ENCODE data around the gene THPO. TPM values are rescaled to one million over a fixed set of nuclear protein-coding genes. Genes with fewer than 3 reads are reported as not detected.

THPO gene
- total RNA-seq, 1 donor from 2014 or later = not detected

DNA sequence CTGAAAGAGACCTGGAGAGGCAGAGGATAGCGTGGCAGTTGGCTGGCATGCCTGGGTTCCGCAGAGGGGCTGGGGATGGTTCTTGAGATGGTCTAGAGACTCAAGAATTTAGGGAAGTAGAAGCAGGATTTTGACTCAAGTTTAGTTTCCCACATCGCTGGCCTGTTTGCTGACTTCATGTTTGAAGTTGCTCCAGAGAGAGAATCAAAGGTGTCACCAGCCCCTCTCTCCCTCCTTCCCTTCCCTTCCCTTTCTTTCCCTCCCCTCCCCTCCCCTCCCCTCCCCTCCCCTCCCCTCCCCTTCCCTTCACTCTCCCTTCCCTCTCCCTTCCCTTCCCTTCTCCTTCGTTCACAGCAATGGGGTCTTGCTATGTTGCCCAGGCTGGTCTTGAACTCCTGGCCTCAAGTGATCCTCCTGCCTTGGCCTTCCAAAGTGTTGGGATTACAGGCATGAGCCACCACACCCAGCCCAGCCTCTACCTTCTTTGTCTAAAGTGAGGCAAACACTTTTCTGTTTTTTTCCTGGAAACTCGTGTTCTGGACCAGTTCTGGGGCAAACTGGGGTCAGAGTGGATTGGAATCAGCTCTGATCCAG is 12.0 kb upstream of the THPO start:
- no peak overlapping the region for H3K27ac Mint-ChIP-seq
- no peak for DNase-seq
- intact Hi-C loops (cut with micrococcal nuclease) = no loop called here
- H3K27me3 Mint-ChIP-seq = peaks cover 16% of the 10 kb centered on the region
- no peaks in the 10 kb centered on the region for H3K36me3 Mint-ChIP-seq (ENCODE audit: low read depth)
- H3K4me3 Mint-ChIP-seq = no peak overlapping the region
- H3K9me3 Mint-ChIP-seq = no peaks in the 10 kb centered on the region
- no peaks in the 10 kb centered on the region for H3K4me1 Mint-ChIP-seq

DNA sequence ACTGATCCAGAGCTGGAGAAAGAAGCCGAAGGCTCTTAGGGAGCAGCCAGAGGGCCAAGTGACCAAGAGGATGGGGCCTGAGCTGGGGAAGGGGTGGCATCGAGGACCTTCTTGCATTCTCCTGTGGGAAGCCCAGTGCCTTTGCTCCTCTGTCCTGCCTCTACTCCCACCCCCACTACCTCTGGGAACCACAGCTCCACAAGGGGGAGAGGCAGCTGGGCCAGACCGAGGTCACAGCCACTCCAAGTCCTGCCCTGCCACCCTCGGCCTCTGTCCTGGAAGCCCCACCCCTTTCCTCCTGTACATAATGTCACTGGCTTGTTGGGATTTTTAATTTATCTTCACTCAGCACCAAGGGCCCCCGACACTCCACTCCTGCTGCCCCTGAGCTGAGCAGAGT is 11.4 kb upstream of the THPO start:
- intact Hi-C loops (cut with micrococcal nuclease) = no loop called here
- Mint-ChIP-seq H3K4me1 (no peaks in the 10 kb centered on the region), H3K4me3 (no peak overlapping the region), H3K36me3 (ENCODE audit: low read depth) (no peaks in the 10 kb centered on the region), H3K9me3 (no peaks in the 10 kb centered on the region), H3K27me3 (peaks cover 16% of the 10 kb centered on the region), H3K27ac (no peak overlapping the region)
- DNase-seq = no peak

DNA sequence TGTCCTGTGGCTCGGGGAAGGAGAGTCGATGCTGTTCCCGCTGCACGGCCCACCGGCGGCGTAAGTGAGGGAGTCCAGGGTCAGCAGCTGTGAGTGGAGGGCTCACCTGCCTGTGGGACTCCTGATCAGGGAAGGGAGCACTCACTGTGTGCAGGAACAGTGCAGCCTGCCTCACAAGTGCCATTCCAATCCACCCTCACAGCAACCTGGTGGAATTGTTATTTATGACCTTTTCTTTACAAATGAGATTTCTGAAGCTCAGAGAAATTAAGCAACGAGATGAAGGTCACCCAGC is 10.9 kb upstream of the THPO start:
- Mint-ChIP-seq H3K27ac (no peak overlapping the region), H3K36me3 (ENCODE audit: low read depth) (no peaks in the 10 kb centered on the region), H3K9me3 (no peaks in the 10 kb centered on the region), H3K4me1 (no peaks in the 10 kb centered on the region), H3K27me3 (peaks cover 21% of the 10 kb centered on the region), H3K4me3 (no peak overlapping the region)
- no peak for DNase-seq
- intact Hi-C loops (cut with micrococcal nuclease) = no loop called here

DNA sequence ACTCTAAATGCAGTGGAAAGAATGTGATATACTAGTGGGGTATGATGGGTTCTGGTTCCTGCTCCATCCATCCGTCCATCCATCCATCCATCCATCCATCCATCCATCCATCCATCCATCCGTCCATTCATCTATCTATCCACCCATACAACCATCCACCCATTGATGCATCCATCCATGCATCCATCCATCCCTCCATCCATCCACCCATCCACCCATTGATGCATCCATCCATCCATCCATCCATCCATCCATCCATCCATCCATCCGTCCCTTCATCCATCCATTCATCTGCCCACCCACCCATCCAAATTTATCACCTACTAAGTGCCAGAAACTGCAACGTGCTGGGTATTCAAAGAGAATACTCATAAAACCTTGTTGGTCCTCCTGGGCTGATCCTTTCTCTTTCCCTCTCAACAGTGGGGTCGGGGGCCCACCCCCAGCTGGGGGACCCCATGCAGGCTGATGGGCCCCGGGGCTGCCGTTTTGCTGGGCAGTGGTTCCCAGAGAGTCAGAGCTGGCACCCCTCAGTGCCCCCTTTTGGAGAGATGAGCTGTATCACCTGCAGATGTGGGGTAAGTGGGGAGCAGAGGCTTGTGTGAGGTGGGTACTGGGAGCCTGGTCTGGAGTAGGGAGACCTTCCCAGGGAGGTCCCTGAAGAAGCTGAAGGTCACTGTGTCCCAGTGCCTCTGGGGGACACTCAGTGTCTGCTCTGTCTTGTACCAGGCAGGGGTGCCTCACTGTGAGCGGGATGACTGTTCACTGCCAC is 10.3 kb upstream of the THPO start:
- H3K27me3 Mint-ChIP-seq = peaks cover 22% of the 10 kb centered on the region
- H3K9me3 Mint-ChIP-seq = no peaks in the 10 kb centered on the region
- H3K4me3 Mint-ChIP-seq = no peak overlapping the region
- no peaks in the 10 kb centered on the region for H3K4me1 Mint-ChIP-seq
- no peak for DNase-seq
- no peak overlapping the region for H3K27ac Mint-ChIP-seq
- H3K36me3 Mint-ChIP-seq (ENCODE audit: low read depth) = no peaks in the 10 kb centered on the region
- intact Hi-C loops (cut with micrococcal nuclease) = no loop called here

DNA sequence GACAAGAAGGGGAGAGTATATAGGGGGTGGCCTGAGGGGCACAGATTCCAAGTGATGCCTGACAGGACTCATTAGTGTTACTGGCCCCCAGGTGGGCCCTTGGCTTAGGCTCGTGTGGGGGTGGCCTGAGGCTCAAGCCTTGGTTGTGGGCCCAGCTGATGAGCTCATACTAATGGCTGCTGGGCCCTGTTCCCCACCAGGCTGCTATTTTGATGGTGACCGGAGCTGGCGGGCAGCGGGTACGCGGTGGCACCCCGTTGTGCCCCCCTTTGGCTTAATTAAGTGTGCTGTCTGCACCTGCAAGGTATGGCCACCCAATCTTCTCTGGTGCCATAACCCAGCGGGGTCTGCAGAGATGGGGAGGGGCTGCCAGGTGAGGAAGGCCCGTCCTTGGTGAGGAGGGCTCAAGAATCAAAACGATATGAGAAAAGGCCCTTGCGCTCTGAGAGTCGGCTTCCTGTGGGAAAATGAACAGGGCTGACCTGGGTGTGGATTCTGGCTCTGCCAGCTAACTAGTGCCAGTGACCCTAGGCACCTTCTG is 9.2 kb upstream of the THPO start:
- Mint-ChIP-seq H3K27ac (no peak overlapping the region), H3K4me3 (no peak overlapping the region)
- intact Hi-C loops (cut with micrococcal nuclease) = no loop called here

DNA sequence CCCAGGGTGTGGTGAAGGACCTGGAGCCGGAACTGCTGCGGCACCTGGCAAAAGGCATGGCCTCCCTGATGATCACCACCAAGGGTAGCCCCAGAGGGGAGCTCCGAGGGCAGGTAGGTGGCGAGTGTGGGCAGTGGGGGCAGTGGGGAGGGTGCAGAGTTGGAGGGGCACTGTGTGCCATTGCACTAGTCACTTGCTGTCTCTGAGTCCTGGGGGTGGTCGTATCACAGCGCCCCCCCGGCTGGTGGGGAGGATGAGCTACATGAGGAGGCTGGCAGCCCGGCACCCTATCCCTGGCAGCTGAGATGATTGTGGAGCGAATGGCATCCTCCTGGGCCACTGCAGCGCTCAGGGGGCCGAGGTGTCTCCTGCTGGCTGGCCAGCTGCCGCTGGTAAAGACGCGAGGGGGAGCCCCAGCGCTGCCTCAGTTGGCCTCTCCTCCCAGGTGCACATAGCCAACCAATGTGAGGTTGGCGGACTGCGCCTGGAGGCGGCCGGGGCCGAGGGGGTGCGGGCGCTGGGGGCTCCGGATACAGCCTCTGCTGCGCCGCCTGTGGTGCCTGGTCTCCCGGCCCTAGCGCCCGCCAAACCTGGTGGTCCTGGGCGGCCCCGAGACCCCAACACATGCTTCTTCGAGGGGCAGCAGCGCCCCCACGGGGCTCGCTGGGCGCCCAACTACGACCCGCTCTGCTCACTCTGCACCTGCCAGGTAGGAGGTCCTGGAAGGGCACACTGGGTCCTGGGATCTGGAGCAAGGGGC is 8.2 kb upstream of the THPO start:
- no peak overlapping the region for H3K4me3 Mint-ChIP-seq
- intact Hi-C loops (cut with micrococcal nuclease) = no loop called here

More for the DNA sequence above, 9.2 kb upstream of the THPO start:
- no peaks in the 10 kb centered on the region for H3K4me1 Mint-ChIP-seq
- no peaks in the 10 kb centered on the region for H3K36me3 Mint-ChIP-seq (ENCODE audit: low read depth)
- no peak for DNase-seq
- no peaks in the 10 kb centered on the region for H3K9me3 Mint-ChIP-seq
- peaks cover 31% of the 10 kb centered on the region for H3K27me3 Mint-ChIP-seq

DNA sequence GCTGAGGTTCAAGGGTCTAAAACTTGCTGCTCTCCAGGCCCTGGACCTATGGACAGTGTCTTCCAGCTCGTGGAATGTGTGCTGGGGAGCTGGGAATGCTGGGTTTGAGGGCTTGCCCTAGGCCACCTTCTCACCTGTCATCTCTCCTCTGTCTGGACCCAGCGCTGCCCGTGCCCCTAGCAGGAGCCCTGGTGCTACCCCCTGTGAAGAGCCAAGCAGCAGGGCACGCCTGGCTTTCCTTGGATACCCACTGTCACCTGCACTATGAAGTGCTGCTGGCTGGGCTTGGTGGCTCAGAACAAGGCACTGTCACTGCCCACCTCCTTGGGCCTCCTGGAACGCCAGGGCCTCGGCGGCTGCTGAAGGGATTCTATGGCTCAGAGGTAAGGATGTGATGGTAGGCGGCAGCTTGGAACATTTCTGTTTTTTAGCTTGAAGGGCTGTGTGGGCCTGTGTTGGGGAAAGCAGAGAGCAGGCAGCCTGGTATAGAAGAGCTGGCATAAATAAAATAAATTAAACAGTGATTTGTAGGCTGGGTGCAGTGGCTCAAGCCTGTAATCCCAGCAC is 6.9 kb upstream of the THPO start:
- Mint-ChIP-seq H3K27ac (no peak overlapping the region), H3K9me3 (no peaks in the 10 kb centered on the region), H3K4me1 (peaks cover 2% of the 10 kb centered on the region), H3K4me3 (no peak overlapping the region), H3K27me3 (peaks cover 35% of the 10 kb centered on the region), H3K36me3 (ENCODE audit: low read depth) (no peaks in the 10 kb centered on the region)
- intact Hi-C loops (cut with micrococcal nuclease) = no loop called here
- DNase-seq = no peak

More for the DNA sequence above, 8.2 kb upstream of the THPO start:
- Mint-ChIP-seq H3K36me3 (ENCODE audit: low read depth) (no peaks in the 10 kb centered on the region), H3K27ac (no peak overlapping the region), H3K27me3 (peaks cover 38% of the 10 kb centered on the region), H3K9me3 (no peaks in the 10 kb centered on the region), H3K4me1 (no peaks in the 10 kb centered on the region)
- no peak for DNase-seq

DNA sequence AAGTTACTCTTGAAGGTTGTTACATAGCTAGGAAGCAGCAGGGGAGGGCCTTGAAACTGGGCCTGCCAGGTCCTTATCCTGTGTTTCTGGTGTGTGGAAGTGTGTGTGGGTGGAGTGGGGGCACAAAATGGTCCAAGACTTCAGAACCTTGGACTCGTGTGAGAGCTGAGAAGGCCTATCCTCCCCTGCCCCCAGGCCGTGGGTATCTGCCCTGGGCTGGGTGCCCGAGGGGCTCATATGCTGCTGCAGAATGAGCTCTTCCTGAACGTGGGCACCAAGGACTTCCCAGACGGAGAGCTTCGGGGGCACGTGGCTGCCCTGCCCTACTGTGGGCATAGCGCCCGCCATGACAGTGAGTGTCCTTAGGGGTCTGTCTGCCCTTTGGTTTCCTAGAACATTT is 6.3 kb upstream of the THPO start:
- Mint-ChIP-seq H3K4me3 (no peak overlapping the region), H3K27ac (no peak overlapping the region), H3K27me3 (peaks cover 31% of the 10 kb centered on the region), H3K4me1 (peaks cover 2% of the 10 kb centered on the region), H3K36me3 (ENCODE audit: low read depth) (no peaks in the 10 kb centered on the region), H3K9me3 (no peaks in the 10 kb centered on the region)
- DNase-seq = no peak
- intact Hi-C loops (cut with micrococcal nuclease) = no loop called here

DNA sequence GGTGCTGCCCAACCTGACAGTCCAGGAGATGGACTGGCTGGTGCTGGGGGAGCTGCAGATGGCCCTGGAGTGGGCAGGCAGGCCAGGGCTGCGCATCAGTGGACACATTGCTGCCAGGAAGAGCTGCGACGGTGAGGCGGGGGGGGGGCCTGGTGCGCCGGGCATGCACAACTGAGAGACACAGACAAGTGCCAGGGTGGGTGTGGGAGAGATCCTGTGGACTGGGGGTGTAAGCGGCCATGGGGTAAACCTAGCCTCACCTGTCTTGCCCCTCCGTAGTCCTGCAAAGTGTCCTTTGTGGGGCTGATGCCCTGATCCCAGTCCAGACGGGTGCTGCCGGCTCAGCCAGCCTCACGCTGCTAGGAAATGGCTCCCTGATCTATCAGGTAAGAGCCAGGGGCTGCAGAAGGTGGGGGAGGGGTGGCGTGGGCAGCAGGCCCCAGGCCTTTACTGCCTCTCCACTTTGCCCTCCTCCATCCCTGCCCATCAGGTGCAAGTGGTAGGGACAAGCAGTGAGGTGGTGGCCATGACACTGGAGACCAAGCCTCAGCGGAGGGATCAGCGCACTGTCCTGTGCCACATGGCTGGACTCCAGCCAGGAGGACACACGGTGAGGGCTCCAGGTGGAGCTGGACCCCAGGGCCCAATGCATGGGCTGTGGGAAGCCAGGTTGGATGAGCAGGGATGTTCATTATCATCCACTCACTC is 5.2 kb upstream of the THPO start:
- Mint-ChIP-seq H3K4me1 (peaks cover 2% of the 10 kb centered on the region), H3K4me3 (no peak overlapping the region), H3K27me3 (peaks cover 41% of the 10 kb centered on the region), H3K27ac (no peak overlapping the region), H3K36me3 (ENCODE audit: low read depth) (no peaks in the 10 kb centered on the region), H3K9me3 (no peaks in the 10 kb centered on the region)
- no peak for DNase-seq
- intact Hi-C loops (cut with micrococcal nuclease) = no loop called here

DNA sequence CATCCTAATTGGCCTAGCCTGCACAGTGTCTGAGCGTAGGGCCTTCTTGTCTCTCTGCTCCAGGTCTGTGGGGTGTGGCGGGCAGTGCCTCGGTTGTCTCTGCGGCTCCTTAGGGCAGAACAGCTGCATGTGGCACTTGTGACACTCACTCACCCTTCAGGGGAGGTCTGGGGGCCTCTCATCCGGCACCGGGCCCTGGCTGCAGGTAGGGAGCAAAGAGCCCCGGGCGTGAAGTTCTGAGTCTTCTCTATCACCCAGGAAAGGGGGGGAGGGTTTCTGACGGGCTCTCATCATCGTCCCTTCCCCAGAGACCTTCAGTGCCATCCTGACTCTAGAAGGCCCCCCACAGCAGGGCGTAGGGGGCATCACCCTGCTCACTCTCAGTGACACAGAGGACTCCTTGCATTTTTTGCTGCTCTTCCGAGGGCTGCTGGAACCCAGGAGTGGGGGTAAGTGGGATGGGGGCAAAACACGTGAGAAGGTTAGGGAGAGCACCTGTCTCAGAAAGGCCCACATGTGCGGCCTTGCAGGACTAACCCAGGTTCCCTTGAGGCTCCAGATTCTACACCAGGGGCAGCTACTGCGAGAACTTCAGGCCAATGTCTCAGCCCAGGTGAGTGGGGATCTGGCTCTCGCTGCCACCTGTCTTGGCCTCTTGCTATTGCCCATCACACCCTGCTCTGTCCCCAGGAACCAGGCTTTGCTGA is 4.5 kb upstream of the THPO start:
- Mint-ChIP-seq H3K4me1 (peaks cover 2% of the 10 kb centered on the region), H3K36me3 (ENCODE audit: low read depth) (no peaks in the 10 kb centered on the region), H3K4me3 (no peak overlapping the region), H3K27ac (no peak overlapping the region), H3K9me3 (no peaks in the 10 kb centered on the region), H3K27me3 (peaks cover 47% of the 10 kb centered on the region)
- intact Hi-C loops (cut with micrococcal nuclease) = no loop called here
- no peak for DNase-seq

DNA sequence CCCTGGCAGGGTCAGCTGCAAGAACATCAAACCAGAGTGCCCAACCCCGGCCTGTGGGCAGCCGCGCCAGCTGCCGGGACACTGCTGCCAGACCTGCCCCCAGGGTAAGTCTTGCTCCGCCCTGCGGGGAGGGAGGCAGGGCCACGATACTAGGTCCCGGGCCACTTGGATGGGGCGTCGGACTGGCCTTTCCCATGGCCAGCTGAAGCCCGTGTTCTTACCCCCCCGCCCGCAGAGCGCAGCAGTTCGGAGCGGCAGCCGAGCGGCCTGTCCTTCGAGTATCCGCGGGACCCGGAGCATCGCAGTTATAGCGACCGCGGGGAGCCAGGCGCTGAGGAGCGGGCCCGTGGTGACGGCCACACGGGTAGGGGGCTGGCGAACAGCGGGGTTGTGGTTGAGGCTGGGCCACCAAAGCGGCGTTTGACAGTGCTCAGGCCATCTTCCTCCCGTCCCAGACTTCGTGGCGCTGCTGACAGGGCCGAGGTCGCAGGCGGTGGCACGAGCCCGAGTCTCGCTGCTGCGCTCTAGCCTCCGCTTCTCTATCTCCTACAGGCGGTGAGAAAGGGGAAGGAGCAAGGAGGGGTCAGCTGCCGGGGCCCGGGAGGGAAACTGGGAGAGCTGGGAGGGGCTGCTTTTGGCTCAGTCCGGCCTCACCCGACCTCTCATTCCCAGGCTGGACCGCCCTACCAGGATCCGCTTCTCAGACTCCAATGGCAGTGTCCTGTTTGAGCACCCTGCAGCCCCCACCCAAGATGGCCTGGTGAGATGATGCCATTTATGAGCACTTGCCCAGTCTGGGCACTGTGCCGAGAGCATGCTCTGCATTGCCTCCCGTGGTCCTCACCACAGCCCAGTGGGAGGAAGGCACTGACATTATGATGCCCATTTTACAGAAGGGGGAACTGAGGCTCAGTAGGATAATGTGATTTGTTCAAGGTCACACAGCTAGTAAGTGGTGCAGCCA is 3.5 kb upstream of the THPO start:
- Mint-ChIP-seq H3K4me3 (peak overlapping the region; percentile 21), H3K27ac (no peak overlapping the region), H3K27me3 (peaks cover 54% of the 10 kb centered on the region), H3K36me3 (ENCODE audit: low read depth) (no peaks in the 10 kb centered on the region), H3K4me1 (peaks cover 2% of the 10 kb centered on the region), H3K9me3 (no peaks in the 10 kb centered on the region)
- no peak for DNase-seq
- intact Hi-C loops (cut with micrococcal nuclease) = no loop called here

DNA sequence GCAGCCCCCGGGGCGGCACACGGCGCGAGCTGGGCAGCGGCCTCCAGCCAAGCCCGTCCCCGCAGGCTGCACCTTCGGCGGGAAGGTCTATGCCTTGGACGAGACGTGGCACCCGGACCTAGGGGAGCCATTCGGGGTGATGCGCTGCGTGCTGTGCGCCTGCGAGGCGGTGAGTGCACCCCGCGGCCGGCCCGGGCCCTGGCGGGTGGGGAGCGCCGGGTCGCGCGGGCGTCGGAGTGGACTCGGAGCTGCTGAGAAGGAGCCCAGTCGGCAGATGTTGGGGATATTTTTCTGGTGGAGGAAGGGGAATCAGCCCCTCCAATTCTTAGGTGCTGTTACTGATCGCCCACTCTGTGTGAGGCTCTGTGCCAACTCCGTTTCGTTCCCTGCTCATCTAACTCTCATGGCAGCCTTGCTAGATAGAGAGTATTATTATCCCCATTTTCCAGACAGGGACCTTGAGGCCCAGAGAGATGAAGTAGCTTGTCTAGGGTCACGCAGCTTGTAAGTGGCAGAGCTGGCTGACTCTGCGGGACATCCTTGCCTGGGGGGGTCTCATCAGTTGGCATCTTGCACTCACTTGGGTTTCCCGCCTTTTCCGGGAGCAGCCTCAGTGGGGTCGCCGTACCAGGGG is 2.7 kb upstream of the THPO start:
- peaks cover 60% of the 10 kb centered on the region for H3K27me3 Mint-ChIP-seq
- no peaks in the 10 kb centered on the region for H3K9me3 Mint-ChIP-seq
- H3K4me3 Mint-ChIP-seq = peak overlapping the region; percentile 21
- H3K27ac Mint-ChIP-seq = no peak overlapping the region
- intact Hi-C loops (cut with micrococcal nuclease) = no loop called here
- DNase-seq = peak; percentile 66
- H3K4me1 Mint-ChIP-seq = peaks cover 2% of the 10 kb centered on the region
- no peaks in the 10 kb centered on the region for H3K36me3 Mint-ChIP-seq (ENCODE audit: low read depth)

Measured in activated CD4-positive, alpha-beta T cell treated with anti-CD3 and anti-CD28 coated beads, Interleukin-2, amount 10 ng/mL, durations not matched to agents 24 days and 14 days (primary cell).